NCI-H146 treated with DMSO at 0.1 percent for 48 hours (cell line): ENCODE results near the gene MYO1B.

Source experiments
- DNase-seq: peaks from one replicate; lab custom pipeline; 2025; ENCODE audit not compliant: unreplicated experiment; lab: John Stamatoyannopoulos, UW

Gene MYO1B

DNA sequence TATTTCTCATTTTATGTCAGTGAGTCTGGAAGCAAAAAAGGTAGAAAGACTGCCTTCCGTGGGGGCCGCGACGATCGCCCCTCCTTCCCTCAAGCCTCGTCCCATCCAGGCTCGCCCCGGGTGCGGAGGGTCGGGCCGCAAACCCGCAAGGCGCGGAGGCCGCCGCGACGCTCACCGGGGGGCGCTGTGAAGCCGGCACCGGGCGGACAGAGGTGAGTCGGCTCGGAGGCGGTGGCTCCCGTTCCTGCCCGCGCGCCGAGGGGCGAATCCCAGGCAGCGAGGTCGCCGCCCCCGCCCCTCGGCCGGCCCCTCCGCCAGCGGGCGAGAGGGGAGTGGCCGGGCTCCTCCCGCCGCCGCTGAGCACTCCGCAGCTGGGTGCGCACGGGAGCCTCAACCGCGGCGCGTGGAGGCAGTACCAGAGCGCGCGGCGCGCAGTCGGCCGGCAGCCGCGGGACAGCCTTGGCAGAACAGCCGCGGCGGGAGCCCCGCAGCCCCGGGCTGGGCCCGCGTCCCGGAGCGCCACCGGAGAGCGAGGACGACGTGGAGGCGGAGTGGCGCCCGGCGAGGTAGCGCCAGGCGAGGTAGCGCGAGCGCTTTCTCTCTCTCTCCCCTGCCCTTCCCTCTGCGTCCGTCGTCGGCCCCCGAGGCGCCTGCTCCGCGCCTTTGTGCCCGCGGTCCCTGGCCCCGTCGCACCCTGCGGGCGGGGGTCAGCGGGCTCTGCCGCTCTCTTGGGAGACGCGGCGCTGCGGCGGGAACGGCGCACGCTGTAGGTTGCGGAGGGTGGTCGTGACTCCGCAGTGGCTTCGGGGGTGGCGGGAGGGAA, at the start of gene MYO1B:
MYO1B (plus strand) TSS at position 359 of the 823 bp plus-strand sequence. CDS start 31,492 bp downstream, outside the sequence.
- peak; percentile 54 for DNase-seq

DNA sequence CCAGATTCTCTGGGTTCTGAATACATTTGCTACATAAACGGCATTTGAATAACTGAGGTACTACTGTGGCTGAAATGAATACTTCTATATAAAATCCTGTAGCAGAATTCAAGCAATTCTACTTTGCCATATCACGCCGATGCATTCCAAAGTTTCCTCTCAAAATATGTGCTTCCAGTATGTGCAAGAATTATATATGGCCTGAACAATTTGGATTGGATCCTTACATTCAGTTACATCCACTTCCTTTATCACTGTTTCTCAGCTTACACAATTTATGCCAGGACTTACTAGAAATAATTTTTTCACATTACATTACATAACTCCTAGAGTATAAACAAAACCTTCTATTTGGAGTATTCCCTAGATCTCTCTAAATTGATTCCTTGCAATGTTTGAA, 48.1 kb upstream of the MYO1B start:
- no peak for DNase-seq

DNA sequence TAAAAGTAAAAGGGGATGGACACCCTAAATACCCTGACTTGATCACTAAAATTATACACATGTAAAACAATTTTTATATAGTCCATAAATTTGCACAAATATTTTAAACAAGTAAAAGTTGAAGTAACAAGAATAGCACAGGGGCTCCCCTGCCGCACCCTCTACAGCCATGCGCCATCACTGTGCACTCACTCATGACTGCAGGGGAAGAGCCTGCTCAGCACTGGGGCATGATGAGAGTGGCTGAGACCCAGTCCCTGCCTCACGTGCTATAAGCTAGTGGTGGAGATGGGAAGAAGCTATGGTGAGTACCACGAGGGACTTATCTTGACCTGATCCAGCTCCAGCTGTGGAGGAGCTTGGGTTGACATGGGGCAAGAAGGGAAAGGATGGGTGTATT, 46.9 kb upstream of the MYO1B start:
- DNase-seq, result no peak

DNA sequence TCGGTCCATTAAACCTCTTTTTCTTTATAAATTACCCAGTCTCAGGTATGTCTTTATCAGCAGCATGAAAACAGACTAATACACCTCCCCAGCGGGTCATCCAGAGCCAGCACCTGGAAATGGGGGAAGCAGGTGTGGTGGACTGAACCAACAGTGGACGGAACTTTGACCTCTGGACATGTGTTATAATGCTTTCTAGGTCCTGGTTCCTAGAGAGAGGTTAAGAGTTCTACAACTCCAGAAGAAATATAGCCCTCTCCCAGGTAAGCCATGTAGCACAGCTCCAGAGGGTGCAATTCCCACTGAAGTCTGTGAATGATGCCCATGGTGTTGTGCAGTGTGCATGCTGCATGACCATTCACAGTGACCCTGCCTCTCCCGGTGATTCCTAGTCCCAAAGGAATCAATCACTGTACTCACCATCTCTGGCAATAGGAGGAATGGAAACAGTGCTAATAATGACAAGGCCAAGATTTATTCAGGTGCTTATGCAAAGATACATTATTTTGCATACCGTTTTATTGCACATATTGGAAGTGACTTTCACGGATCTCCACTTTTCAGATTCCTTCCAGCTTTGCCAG, 45.2 kb upstream of the MYO1B start:
- DNase-seq, result no peak

DNA sequence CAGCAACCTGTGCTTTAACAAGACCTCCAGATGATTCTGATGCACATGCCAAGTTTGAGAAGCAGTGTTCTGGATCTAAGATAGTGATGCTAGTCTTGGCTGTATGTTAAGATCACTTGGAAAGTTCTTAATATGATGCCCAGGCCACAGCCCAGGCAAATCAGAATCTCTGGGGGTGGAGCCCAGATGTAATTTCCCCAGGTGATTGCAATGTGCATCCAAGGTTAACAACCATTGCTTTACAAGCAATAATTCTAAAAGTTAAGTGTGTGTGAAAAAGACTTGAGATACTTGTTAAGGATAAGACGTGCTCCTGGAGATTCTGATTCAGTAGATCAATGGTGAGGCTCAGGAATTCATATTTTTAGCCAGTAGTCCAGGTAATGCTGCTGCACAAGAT, 44.3 kb upstream of the MYO1B start:
- DNase-seq, result no peak

DNA sequence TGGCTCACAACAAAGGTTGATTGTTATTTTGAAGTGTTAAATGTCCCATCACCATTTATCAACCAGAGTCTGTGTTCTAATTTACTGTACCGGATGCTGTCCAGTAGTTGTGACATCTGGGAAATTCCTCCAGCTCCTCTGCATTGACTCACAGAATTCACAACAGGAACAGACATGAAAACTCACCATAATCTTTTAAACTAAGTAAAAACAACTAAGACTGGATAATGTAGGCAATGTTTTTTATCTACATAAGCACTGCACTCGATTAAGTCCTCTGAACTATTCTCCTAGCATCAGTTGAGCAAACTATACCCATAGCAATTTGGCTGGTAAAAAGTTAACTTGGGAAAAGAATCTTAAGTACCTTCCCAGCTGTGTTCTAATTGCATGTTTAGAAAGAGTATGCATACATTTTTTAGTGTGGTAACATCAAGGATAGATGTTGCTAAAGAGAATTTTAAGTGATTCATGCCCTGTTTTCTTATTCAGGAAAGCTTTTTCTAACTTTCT, 42.9 kb upstream of the MYO1B start:
- DNase-seq, result no peak

DNA sequence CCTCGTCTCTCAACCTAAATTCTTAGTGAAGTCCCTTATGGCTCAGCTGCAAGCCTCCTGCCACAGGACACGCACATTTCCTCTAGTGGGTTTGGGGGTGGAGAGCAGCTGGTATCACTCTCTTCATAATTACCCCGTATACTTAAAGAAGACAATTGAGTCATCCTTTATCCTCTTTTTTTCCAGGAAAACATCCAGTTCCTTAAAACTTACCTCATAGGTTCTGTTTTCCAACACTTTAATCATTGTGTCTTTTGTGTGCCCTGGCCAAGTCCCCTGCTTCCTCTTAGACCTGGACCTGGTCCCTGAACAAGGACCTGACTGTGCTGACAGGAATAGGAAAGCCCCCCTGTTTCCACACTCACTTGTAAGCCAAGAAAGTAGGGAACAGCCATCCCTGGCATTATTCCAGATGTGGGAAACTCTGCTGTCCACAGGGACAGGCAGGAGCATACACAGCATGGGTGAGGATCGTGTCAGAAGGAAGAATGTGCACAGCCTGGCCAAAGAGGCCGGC, 42.3 kb upstream of the MYO1B start:
- DNase-seq, result no peak

DNA sequence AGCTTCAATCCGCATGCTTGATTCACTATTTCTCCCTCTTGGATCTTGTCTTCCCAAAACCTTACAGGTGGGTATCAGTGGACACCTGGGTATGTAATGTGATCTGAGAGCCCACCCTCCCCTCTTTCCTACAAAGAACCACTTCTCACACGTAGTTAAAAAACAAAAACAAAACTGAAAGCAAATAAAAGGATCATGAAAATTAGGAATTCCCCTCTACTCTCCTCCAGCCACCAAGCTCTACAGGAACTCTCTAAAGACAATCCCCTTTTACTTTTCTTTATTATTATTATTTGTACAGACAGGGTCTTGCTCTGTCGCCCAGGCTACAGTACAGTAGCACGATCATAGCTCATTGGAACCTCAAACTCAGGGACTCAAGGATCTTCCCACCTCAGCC, 40.8 kb upstream of the MYO1B start:
- no peak for DNase-seq

DNA sequence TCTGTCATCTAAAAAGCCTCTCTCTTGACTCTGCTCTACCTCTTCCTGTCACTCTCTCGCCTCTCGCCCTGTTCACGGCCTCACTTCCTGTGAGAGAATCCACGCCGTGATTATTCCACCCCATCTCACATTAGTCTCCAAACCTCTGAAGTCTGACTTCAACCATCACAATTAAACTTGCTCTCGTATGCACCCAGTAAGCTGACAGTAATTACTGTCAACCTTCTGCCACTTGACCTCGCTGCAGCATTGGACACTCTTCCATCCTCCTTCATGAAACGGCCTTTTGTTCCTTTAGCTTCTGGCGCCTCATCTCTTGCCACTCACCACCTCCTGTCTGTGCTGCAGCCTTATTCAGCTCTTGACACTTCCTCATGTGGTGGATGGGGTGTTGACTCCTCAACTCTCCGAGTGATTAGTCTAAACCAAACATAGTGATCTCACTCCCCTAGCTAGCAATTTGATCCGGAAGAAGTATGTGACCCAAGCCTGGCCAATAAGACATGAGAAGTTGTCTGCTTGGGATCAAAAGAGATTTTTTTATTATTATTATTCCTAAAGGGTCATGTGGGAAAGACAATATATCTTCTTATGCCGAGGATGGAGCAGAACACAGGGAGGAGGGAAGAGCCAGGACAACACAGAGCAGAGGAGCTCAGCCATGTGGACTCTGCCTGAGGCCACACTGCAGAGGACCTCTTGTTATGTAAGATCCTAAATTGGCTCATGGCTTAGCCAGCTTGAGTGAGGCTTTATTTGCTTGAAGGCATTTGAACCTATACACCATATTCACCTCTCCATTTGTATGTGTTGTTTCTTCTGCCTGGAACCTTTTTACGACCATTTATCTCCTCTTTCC, 38.4 kb upstream of the MYO1B start:
- no peak for DNase-seq

DNA sequence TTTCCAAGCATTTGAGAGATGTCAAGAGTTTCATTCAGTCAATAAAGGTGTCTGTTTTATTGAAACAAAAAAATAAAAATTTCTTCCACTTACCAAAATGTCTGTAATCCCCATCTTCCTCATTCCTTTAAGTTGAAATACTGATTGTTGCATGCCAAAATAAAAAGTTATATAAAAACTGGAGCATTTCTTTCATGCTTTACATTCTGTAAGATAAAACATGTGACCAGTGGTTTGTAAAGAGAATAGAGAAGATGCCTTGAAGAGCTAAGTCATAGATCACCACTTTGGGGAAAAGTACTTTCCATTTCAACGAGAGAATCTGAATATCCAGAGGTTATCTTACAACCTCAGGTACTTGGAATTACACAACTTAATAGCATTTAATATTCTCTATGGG, 35.9 kb upstream of the MYO1B start:
- no peak for DNase-seq

DNA sequence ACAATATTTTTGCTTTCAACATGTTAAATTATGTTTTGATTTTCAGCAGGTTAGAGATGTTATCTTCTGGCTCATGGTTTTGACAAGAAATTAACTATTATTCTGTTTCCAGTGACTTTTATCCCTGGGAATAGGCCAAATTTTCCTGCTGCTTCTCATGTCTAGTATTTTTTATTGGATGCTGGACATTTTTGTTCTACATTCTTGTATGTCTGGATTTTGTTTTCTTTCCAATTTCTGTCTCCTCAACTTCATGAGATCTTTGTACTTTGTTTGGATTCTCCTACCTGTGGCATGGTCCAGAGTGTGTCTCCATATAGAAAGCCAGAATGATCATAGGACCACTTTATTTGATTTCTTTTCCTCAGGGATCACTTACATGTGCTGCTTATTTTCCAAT, 33.1 kb upstream of the MYO1B start:
- DNase-seq, result no peak

DNA sequence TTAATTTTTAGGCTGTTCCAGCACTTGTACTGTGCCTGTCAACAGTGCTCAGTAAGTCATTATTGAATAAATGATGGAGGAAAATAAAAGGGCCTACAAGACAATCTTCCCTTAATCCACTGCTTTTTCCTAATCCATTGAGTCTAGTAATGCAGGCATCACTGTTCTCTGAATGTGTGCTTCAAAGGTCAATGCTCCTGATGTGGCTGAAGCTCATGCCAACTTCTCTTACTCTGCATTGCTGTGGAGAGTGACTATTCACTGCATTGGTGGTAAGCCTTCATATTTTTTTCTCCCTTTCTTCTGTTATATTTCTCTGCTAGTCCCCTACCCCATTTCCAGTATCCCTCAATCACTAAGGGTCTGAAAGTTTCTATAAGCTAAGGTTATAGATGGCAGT, 31.9 kb upstream of the MYO1B start:
- no peak for DNase-seq

DNA sequence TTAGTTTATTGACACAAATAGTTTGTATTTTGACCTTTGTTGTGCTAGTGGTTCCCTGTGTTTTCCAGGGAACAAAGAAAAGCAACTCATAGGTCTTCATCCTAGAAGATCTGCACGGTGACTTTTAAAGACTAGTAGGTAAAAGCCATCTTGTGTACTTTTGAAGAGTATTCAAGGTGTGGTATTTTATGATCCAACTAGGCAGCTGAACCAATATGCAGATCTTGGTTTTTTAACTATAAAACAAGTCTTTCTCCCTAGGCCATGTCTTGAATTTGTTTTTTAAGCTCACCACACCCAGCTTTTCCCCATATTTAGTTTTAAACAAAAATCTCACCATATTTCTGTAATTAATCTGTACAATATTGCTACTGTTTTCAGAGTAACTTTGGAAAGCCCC, 30.0 kb upstream of the MYO1B start:
- DNase-seq, result no peak

DNA sequence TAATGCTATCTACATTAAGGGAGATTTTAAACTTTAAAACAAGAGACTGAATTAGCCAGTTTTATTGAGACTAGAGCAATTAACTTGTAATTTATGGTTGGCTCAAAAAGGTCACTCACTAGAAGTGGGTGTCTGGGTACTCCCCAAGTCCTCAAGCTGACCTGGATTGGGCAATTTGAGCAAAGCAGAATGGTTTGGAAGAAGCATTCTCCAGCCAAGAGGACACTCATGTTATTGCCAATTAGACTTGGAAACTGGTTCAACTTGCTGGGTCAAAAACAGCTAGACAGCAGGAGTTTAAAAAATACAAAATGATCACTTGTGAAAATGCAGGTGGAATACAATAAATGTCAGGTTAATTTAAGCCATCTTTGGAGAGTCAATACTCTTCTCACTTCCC, 29.5 kb upstream of the MYO1B start:
- no peak for DNase-seq

DNA sequence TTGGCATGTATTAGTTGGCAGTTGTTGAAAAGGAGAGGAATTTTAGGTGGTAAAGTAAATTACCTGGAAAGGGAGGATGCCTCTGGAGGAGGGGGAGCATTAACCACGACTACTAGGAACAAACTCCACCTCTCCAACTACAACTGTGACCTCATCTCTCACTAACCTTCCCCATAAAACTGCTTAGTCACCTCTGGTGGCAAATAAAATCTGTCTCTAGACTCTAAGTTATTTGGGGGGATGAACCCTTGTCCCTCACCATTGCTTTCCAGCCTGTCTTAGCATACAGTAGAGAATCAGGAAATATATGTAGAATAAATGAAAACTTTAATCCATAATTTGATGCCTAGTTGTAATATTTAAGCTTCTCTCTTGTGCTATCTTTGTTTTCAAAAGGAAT, 27.6 kb upstream of the MYO1B start:
- no peak for DNase-seq

DNA sequence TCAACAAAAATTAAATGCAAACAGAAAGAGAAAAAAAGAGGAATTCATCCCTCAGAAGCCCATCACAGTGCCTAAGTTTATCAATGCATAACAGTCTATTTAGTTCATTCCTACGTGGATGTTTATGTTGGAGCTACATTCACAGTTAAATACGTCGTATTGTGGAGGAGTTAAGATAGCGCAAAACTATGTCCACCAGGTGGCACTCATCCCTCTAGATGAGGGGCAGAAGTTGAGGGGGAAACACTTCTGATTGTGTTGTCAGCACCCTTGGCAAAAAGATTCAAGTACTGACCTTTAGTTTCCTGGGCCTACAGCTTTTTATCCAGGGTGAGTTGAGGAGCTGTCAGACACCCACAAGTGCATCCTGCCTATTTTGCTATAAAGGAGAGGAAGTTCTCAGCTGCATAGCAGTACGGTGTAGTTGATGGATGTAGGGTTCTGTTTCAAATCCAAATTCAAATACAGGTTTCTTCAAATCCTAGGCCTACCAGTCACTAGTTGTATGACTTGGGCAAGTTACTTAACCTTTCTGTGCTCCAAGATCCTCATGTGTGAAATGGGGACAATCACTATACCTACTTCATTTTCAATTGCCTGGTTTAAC, 26.8 kb upstream of the MYO1B start:
- peak; percentile 4 for DNase-seq

DNA sequence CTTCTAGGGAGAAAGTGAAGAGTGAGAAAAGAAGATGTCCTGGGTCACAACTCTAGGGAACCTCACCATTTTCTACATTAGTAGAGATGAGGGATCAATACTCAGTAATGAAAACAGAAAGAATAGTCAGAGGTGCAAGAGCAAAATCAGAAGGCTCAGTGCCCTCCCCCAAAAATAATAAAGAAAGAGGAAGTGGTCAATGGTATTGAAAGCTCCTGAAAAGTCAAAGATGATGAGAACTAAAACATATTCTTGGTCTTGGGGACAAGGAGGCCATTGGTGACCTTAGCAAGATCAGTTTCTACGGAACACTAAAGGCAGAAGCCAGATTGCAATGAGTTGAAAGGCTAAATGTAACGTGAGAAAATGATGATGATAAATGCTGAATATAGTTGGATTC, 24.5 kb upstream of the MYO1B start:
- DNase-seq, result no peak

DNA sequence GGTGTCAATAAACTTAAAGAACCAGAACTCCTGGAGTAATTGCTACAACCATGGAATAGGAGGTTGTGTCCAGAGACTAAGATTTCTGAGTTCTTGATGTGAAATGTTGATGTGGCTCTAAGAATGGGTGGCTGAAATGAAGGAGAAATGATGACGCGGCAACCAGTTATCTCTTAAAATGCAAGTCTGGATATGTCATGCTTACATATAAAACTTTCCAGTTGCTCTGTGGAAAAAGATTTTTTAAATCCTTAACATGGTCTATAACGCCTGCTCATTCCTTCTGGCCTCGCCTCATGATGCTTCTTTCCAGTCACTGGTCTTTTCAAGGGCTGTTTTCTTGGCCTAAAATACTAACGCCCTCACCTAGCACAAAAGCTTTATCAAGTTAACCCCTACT, 23.5 kb upstream of the MYO1B start:
- no peak for DNase-seq

DNA sequence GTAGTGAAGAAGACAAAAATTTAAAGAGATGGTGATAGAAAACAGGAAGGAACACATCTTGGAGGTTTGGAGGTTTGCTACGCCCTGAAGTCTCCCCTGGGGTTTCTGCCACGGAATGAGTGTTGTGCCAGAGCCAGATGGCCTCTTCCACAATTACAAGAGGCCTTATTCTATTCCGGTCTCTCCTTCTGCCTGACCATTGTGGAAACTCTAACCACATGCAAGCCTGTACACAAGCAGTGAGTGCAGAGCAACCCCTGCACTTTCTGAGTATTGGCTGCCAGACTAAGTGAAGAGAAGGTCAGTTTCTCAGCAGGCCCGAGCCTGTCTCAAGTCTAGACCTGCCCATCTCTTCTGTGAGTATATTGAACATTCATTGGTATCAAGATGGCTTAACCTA, 22.7 kb upstream of the MYO1B start:
- DNase-seq, result no peak

DNA sequence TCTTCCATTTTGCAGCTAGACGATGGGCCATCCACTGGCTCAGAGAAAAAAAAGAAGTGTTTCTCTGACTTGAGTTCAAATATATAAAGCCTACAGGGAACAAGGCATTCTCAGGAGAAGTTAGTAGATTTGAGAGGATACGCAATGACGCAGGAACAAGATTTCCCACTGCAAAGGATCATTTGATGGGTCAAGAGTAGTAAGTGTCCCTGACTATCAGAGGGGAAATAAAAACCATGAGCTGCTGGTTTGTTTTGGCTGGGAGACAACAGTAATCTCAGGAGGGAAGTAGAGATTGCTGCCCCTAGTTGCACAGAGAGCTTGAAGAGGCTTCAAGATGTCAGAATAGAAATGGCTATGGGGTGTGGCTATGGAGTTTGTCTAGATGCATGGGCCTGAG, 22.3 kb upstream of the MYO1B start:
- DNase-seq, result no peak

DNA sequence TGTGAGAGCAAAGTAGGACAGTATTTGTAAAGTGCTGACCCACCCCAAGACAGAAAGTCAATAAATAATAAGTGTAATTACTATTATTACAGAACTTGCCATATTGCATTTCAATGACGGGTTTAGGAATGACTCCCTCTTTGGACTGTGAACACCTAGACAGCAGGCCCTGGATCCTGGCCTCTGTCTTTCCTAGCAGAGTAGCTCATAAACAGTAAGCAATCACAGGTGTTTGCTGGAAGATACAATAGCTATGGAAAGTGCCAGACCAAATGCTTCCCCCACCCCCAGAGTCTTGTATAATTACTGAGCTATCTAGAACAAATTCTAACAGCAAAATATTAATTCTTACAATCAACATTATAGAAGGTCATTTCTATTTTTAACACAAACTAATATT, 20.1 kb upstream of the MYO1B start:
- DNase-seq, result no peak
